ENCODE data around the gene WDR33.

Gene WDR33

GRCh38 chr2:127669056-127669455 is 141.9 kb downstream of the WDR33 start:
- DNase-seq, result no peak

- DNase-seq, result no peak
These were observed 145.6 kb downstream of the WDR33 start for GRCh38 chr2:127665267-127665893.

- no peak for DNase-seq
These were observed 146.1 kb downstream of the WDR33 start for GRCh38 chr2:127664895-127665225.

- DNase-seq, result no peak
These were observed 146.7 kb downstream of the WDR33 start for GRCh38 chr2:127664065-127664894.

DNA sequence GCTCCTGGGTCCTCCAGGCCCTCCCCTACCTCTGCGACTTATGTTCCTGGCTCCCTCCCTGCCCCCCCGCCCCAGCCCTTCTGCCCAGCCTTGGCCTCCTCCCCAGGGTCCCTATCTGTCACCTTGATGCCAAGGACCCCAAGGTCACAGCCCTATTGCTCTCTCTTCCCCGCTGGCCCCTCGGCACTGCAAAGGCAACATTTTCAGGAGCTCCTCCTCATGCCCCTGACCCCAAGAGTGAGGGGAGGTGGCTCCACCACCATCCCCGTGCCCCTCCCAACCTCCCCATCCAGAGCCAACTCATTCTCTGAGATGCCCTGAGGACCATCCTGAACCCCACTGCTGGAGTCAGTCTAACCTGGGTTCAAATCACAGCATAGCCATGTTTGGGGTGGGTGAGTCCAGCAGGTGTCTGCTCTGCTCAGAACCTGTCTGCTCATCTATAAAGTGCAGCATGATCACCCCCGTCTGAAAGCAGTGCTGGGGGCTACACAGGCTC is 147.4 kb downstream of the WDR33 start:
- DNase-seq, result no peak

- DNase-seq, result no peak
These were observed 147.9 kb downstream of the WDR33 start for GRCh38 chr2:127662937-127663565.

GRCh38 chr2:127661949-127662510 is 148.9 kb downstream of the WDR33 start:
- DNase-seq, result no peak

DNA sequence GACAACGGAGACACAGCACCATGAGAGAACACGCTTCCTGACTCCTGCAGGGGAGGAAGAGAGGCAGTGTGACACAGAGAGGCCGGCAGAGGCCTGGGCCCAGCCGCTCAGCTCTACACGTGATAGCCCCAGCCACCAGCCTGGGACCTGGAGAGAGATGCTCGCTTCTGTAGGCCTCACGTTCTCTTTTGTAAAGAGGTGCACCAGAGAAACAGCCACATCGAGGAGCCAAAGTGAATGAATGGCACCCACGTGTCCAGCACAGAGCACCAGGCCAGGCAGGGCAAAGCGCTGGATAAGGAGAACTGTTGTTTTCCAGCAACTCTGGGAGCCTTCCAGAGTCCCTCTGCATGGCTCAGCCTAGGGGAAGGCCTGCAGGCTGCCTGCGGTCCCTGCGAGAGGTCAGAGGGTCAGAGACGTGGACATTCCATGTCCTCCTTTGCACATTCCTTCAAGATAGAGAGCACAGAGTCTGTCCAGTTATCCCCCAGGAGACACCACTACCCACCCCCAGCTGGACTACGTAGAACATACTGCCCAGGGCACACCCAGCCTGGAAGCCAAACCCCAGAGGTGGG is 149.8 kb downstream of the WDR33 start:
- DNase-seq, result no peak

- DNase-seq, result no peak
These were observed 150.7 kb downstream of the WDR33 start for GRCh38 chr2:127660291-127660578.

DNA sequence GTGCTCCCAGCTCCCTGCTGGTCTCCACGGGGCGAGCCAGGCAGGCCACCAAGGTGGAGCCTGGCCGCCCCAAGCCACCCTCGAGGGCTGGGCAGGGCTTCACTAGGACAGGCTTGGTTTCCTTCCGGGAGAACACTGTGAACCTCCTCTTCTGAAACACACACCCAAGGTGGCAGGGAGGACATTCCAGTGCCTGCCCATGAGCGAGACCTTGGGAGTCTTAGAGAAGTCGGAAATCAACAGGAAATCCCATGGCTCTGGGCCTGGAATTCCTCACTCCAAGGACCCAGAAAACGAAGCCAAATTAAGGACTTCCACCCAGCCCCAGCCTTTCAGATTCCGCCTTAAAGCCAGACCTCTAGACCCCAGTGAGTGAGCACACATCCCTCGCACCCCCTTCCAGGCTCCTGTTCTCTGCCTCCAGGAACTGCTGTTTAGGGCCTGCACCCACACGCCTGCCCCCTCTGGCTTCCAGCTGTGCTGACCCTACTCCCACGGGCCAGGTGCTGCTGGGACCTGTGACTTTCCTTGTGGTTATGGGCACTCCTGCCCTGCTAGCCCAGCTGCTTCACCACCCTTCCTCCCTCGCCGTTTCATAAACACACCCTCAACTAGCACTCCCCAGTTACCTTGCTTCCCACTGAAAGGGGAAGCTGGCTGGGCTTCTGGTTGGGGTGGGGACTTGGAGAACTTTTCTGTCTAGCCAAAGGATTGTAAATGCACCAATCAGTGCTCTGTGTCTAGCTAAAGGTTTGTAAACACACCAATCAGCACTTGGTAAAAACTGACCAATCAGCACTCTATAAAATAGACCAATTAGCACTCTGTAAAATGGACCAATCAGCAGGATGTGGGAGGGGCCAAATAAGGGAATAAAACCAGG is 151.3 kb downstream of the WDR33 start:
- no peak for DNase-seq

GRCh38 chr2:127658641-127659407 is 152.1 kb downstream of the WDR33 start:
- no peak for DNase-seq

DNA sequence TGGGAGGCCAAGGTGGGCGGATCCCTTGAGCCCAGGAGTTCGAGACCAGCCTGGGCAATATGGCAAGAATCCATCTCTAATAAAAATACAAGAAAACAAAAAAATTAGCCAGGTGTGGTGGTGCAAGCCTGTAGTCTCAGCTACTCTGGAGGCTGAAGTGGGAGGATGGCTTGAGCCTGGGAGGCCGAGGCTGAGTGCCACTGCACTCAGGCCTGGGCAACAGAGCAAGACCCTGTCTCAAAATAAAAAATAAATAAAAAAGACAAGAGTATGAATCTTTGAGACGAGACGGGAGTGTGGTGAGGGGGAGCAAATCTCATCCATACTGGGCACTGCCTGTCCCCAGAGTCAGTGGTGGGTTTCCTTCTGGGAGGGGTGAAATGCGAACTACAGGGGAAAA is 152.8 kb downstream of the WDR33 start:
- no peak for DNase-seq

- DNase-seq, result no peak
These were observed 153.8 kb downstream of the WDR33 start for GRCh38 chr2:127657232-127657595.

DNA sequence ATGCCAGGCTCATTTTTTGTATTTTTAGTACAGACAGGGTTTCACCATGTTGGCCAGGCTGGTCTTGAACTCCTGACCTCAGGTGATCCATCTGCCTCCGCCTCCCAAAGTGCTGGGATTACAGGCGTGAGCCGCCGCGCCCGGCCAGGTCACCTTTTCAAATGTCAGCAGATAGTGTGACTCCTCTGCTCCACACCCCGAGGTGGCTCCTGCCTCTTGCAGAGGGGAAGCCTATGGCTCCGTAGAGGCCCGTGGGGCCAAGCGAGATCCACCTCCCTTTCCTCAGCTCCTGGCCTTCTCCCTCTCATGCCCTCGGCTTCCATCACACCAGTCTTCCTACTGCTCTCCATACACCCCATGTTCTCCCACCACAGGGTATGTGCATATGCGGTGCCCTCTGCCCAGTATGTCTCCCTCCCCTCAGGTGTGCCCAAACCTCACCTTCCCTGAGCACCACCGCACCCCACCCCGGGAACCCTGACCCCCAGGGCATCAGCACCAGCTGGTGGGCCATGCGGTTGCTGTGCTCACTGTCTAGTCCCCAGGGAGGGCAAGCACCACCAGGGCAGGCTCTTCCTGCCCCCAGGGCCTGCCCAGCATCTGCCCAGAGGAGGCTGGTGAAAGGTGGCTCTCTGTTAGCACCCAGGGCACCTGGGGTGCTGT is 154.3 kb downstream of the WDR33 start:
- DNase-seq, result no peak

- DNase-seq, result no peak
These were observed 155.5 kb downstream of the WDR33 start for GRCh38 chr2:127655209-127656073.

DNA sequence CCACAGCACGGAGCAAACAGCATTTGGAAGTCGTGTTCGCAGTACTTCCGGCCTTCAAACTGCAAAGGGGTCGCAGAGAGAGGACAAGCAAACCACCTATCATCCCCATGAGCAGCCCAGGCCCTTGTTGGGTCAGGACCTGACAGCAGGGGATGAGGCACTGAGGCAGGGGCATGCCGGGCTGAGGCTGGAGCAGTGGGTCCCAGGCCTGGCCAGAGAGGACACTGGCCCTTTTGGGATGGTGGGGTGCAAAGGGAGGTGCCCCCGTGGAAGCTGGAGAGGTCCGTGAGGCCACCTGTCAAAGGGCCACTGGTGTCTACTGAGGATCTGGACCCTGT is 156.2 kb downstream of the WDR33 start:
- no peak for DNase-seq

DNA sequence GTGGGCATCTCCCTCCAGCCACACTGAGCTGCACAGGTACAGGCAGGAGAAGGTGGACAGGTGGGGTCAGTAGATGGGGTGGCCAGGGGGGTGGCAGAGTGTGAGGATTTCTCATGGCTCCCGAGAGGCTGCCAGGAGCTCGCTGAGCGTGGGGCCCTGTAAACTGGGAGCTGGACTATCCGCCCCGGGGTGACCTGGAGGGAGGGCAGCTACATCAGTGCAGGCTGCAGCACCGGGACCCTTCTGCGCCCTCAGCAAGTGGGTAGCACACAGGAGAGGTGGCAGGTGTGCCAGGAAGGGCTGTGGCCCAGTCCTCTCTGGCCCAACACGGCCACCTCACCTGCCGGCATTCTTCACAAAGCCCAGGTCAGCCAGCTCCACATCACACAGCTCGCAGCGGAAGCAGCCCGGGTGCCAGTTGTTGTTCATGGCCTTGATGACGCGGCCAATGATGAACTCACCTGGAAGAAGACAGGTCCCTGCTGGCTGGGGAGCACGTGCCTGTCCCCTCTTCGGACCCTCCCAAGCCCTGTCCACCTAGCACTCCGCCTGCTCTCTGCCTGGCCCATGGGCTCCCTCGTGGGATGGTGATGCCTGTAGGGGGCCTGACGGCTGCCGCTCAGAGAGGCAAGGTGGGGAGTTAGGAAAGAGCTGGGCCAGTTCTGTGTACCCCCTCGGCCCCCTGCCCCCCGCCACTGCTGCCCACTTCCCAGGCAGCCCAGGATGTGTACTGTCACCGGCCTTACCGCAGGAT is 156.7 kb downstream of the WDR33 start:
- no peak for DNase-seq

GRCh38 chr2:127653421-127654083 is 157.4 kb downstream of the WDR33 start:
- no peak for DNase-seq

- no peak for DNase-seq
These were observed 158.1 kb downstream of the WDR33 start for GRCh38 chr2:127652786-127653357.

Measured in NCI-H1092 (cell line).